Epithelial cell of esophagus (primary cell): Measurements from ENCODE around the gene TMEM143.
A peak's percentile ranks its signal among the peaks of the same experiment; 100 is the strongest.

Experiments used
- DNase-seq: peaks from one replicate; pipeline ENCODE4 v3.0.0; 2010; ENCODE audit warnings: low read depth
- H3K4me3 ChIP-seq: 2 replicates; pipeline ENCODE4 v1.5.1; 2011; ENCODE audit warnings: mild to moderate bottlenecking, low read length, control low read depth
- TF ChIP-seq, protein P1 (sequence below): IDR thresholded peaks from 2 replicates; pipeline ENCODE4 v1.5.1; 2011; ENCODE audit warnings: low read depth, mild to moderate bottlenecking, low read length, control low read depth, inconsistent platforms; ENCODE audit not compliant: insufficient read depth; ENCODE audit errors: missing control alignments

The TMEM143 gene

DNA sequence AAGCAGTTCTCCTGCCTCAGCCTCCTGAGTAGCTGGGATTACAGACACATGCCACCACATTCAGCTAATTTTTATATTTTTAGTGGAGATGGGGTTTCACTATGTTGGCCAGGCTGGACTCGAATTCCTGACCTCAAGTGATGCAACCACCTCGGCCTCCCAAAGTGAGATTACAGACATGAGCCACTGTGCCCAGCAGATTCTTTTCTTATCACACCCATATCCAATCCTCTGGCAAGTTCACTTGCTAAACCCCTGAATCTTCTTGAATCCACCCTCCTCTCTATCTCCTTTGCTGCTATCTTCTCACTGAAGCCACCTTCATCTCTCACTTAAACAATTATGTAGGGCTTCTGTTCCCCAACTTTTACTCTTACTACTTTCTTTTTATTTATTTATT, 17.5 kb downstream of the TMEM143 start:
- no peak overlapping the region for H3K4me3 ChIP-seq
- TF ChIP-seq, protein P1, sequence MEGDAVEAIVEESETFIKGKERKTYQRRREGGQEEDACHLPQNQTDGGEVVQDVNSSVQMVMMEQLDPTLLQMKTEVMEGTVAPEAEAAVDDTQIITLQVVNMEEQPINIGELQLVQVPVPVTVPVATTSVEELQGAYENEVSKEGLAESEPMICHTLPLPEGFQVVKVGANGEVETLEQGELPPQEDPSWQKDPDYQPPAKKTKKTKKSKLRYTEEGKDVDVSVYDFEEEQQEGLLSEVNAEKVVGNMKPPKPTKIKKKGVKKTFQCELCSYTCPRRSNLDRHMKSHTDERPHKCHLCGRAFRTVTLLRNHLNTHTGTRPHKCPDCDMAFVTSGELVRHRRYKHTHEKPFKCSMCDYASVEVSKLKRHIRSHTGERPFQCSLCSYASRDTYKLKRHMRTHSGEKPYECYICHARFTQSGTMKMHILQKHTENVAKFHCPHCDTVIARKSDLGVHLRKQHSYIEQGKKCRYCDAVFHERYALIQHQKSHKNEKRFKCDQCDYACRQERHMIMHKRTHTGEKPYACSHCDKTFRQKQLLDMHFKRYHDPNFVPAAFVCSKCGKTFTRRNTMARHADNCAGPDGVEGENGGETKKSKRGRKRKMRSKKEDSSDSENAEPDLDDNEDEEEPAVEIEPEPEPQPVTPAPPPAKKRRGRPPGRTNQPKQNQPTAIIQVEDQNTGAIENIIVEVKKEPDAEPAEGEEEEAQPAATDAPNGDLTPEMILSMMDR: no peak
- DNase-seq: no peak

DNA sequence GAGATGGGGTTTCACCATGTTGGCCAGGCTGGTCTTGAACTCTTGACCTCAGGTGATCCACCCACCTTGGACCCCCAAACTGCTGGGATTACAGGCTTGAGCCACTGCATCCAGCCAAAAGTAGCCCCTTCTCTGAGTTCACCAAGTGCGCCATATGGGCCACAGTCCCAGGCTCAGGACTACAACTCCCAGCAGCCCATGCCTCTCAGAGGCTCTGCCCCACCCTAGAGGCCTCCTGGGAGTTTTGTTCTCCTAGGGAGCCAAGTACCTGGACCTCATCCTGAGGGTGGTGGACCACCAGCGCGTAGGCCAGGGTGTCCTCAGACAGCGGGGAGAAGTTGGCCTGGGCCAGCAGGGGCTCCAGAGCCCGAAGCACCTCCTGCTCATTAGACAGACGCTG, 18.8 kb downstream of the TMEM143 start:
- DNase-seq: no peak
- no peak overlapping the region for H3K4me3 ChIP-seq
- TF ChIP-seq, protein P1: no peak

DNA sequence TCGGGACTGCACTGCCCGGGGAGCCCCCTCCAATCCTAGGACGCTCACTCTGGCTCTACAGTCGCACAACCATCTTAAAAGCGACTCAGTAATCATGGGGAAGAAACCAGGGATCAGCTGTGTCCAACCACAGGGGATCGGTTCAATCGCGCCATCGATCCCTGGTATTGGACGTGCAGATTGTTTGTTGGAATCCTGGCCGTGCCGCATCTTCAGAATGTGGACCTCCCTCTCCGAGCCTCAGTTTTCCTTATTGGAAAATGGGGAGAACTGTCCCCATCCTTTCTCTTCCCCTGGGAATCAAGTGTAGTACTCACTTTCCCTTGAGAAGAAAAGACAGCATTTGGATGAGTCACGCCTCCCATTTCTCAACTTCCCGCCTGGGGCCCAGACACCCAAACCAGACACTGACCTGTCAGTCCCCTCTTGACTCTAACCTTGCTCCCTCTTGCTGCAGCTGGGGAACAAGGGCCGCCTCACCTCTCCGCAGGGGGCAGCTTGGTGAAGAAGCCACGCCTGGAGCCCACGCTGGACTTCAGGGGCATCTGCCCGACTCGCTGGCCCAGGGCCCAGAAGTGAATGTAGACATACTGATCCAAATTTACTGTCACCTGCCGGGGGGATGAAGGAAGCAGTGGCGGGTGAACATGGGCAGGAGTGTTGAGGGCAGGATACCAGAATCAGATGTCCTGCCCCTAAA, 20.7 kb downstream of the TMEM143 start:
- no peak overlapping the region for H3K4me3 ChIP-seq
- TF ChIP-seq, protein P1: no peak
- peak; percentile 81 for DNase-seq

DNA sequence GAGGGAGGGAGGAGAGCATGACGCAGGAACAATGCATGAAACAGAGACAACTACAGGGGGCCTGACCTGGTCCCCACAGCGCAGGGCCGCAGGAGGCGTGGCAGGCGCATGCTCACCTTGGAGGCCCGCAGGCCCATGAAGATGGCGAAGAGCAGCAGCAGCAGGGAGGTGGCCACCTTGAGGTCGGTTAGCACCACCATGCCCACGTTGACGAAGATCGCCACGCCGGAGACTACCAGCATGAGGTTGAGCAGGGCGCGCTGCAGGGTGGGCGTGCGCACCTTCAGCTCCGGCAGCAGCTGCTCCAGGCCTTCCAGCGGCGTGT, 21.4 kb downstream of the TMEM143 start:
- no peak overlapping the region for H3K4me3 ChIP-seq
- TF ChIP-seq, protein P1: no peak
- DNase-seq: no peak

DNA sequence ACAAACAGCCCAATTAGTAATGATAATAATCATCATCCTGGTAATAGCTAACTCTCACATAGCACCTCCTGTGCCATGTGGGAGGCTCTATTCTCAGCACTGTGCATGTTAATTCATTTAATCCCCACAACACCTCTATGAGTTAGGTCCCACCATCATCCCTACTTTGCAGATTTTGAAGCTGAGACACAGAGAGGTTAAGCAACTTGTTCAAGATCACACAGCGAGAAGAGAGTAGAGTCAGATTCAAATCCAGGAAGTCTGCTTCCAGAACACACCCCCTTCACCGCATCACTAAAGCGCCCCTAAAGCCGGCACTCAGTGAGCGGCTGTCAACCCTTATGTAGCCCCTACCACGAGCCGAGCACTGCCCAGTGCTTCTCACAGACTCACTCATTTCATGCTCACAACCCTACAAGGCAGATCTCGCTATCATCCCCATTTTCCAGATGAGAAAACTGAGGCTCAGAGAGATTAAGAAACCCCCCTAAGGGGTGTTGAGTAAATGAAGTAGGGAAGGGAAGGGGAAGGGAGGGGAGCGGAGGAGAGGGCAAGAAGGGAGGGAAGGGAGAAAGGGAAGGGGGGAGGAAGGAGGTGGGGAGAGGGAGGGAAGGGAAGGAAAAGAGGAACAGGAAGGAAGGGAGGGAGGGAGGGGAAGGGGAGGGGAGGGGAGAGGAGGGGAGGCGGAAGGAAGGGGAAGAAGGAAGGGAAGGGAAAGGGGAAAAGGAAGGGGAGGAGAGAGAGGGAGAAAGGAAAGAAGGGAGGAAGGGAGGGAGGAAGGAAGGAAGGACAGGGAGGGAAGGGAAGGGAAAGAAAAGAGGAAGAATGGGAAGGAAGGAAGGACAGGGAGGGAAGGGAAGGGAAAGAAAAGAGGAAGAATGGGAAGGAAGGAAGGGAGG, 22.0 kb downstream of the TMEM143 start:
- TF ChIP-seq, protein P1: no peak
- DNase-seq: no peak
- no peak overlapping the region for H3K4me3 ChIP-seq

DNA sequence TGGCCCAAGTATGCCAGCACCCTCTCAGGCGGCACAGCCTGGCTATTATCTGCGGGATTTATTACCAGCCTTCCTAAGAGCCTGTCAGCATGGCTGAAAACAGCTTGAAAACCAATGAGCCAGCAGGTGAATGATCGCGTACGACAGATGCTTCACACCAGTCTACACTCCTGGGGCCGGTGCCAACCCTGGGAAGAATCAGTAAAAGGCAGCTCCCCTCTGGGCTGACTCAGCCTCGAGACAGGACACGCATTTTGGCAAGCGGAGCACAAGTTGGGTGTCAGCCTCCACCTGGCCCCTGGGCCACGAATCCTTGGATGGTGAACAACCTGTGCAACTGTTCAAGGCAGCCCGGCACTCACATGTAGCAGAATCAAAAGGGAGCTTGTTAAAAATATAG, 22.7 kb downstream of the TMEM143 start:
- TF ChIP-seq, protein P1: no peak
- no peak overlapping the region for H3K4me3 ChIP-seq

More for the DNA sequence above, 22.7 kb downstream of the TMEM143 start:
- DNase-seq: peak; percentile 94
